Heart right ventricle (tissue), 16 donors: ENCODE data around the gene DOCK2. TPM values are rescaled to one million over a fixed set of nuclear protein-coding genes. Genes with fewer than 3 reads are reported as not detected.

ENCODE experiments used
- ATAC-seq, 8 donors: fragments of 200-7000 bp; cut with Tn5 transposase; one replicate each; pipeline ENCODE4 v1.9.1; 2020; ENCODE audit warnings: mild to moderate bottlenecking in 8 of 8, moderate library complexity in 8 of 8, moderate number of reproducible peaks in 1 of 8
- DNase-seq, 2 donors: peaks; one replicate each; pipeline ENCODE4 v3.0.0-alpha.2; 2020
- H3K27ac ChIP-seq, 10 donors: fragments of 200-600 bp; sonication (generic) in 2 of 10; one replicate each; pipeline versions ENCODE4 v1.5.0 to v1.8.0; 2020 to 2022; ENCODE audit warnings: mild to moderate bottlenecking in 3 of 10
- H3K27me3 ChIP-seq, 7 donors: fragments of 200-600 bp; one replicate each; pipeline ENCODE4 v1.8.0; 2021 to 2022; ENCODE audit warnings: mild to moderate bottlenecking in 2 of 7
- H3K36me3 ChIP-seq, 9 donors: fragments of 200-600 bp; sonication (generic) in 1 of 9; one replicate each; pipeline versions ENCODE4 v1.5.0 to v1.8.0; 2020 to 2022; ENCODE audit warnings: mild to moderate bottlenecking in 2 of 9
- H3K4me1 ChIP-seq, 9 donors: fragments of 200-600 bp; sonication (generic) in 1 of 9; one replicate each; pipeline versions ENCODE4 v1.5.0 to v1.8.0; 2020 to 2022; ENCODE audit warnings: mild to moderate bottlenecking in 4 of 9
- H3K4me3 ChIP-seq, 10 donors: fragments of 200-600 bp; sonication (generic) in 2 of 10; one replicate each; pipeline versions ENCODE4 v1.5.0 to v1.8.0; 2020 to 2022; ENCODE audit warnings: mild to moderate bottlenecking in 7 of 10, moderate library complexity in 2 of 10
- H3K9me3 ChIP-seq, 11 donors: fragments of 200-600 bp in 10 of 11; sonication (generic) in 2 of 11; one replicate each; pipeline versions ENCODE4 v1.5.0 to v1.8.0; 2013 to 2022; ENCODE audit warnings: mild to moderate bottlenecking in 2 of 11, control low read depth in 1 of 11, moderate library complexity in 1 of 11
- CTCF ChIP-seq, 9 donors: fragments of 200-600 bp; sonication (generic) in 2 of 9; IDR thresholded peaks; one replicate each; pipeline versions ENCODE4 v1.5.0 to v1.8.0; 2021 to 2022; ENCODE audit warnings: antibody characterized with exemption in 9 of 9, mild to moderate bottlenecking in 5 of 9, moderate library complexity in 1 of 9
- WGBS, 2 donors: extraction: QIAGEN DNeasy Blood & Tissue Kit; methylation state at CpG; one replicate each; pipeline ENCODE4 v1.1.7; 2013; ENCODE audit warnings: inconsistent platforms in 1 of 2; 5-methylcytosine and 5-hydroxymethylcytosine counted together
- intact Hi-C, 10 donors: fragments of 100-400 bp; cut with DNase I; formaldehyde crosslinking; loops; one replicate each; pipeline versions ENCODE4 v1.11.1 to v1.14.2; 2022
- polyA plus RNA-seq, 2 donors: library from polyadenylated mRNA; stranded (reverse); fragments of 200-250 nt; gene quantifications; one replicate each; pipeline ENCODE4 v1.2.3, GENCODE V29; 2013
- total RNA-seq, 10 donors: library from RNA; stranded (reverse); fragmentation: NEBNext Ultra II Directional in 3 of 10; extraction: Animal tissue kit (Norgen Biotek cat#: 25700) in 3 of 10; gene quantifications; one replicate each; pipeline versions ENCODE4 v1.2.1 to v1.2.4, GENCODE V29; 2021 to 2023
- donor health status: Arrhythmogenic right ventricular cardiomyopathy.
- donor health status: ischemic (EF 13 %, LVEDD 7.1; RV severe dilation, severe dysfunction).
- donor health status: healthy with polysubstance abuse.
- donor health status: DM: no; HTN: yes; CAD: no.
- donor health status: DM: no; HTN: no; CAD: no.
- donor health status: ischemic (EF 25% LVEDD 6.9; RV normal size, moderate dysfunction).
- donor health status: ischemic (EF 25% LVEDD 5.7; RV mildly dilated, moderate dysfunction).
- donor health status: healthy.
- donor health status: DM: yes; HTN: yes; CAD: no.
- donor health status: Ischemic cardiomyopathy.
- donor health status: ischemic (EF 35%, LVEDD 5.7; RV mildly dilated, moderate dysfunction).
- donor health status: nonischemic (EF 11% LVEDD 7.7; RV severe dilation, severe dysfunction).
- donor health status: DM: yes; HTN: yes; CAD: no.
- donor health status: PGD.
- donor health status: ischemic (EF 29% LVEDD 5.4; RV normal size, mild dysfunction).
- donor health status: nonischemic (EF 23%, LVEDD 6.1; RV moderate dilation, normal function).

DOCK2 gene
- total and polyA plus RNA-seq, 12 donors = 1.2 to 24.6 (median 4.2) TPM

GRCh38 chr5:169595172-169595820 is 41.8 kb upstream of the DOCK2 start:
- Histone ChIP-seq H3K36me3 (peaks cover 0 to 99% (median 31%) of the 10 kb centered on the region in 9 donors), H3K4me1 (no peaks in the 10 kb centered on the region), H3K4me3 (no peak overlapping the region), H3K27me3 (no peaks in the 10 kb centered on the region), H3K27ac (no peak overlapping the region), H3K9me3 (no peaks in the 10 kb centered on the region)
- DNase-seq = no peak
- TF ChIP-seq CTCF (IDR thresholded peaks at IDR 0.05) = no peak
- intact Hi-C loops = no loop called here
- 88 to 89% methylated on average over 1 of the region's 1 CpG for WGBS, 2 donors
- no peak for ATAC-seq

GRCh38 chr5:169599451-169599850 is 37.6 kb upstream of the DOCK2 start:
- Histone ChIP-seq H3K27me3 (no peaks in the 10 kb centered on the region), H3K4me3 (no peak overlapping the region), H3K4me1 (no peaks in the 10 kb centered on the region), H3K27ac (no peak overlapping the region), H3K9me3 (no peaks in the 10 kb centered on the region), H3K36me3 (peaks cover 0 to 99% (median 36%) of the 10 kb centered on the region in 9 donors)
- WGBS, 2 donors = 77 to 81% methylated on average over 4 of the region's 4 CpGs
- ATAC-seq (no peak), DNase-seq (no peak)
- intact Hi-C loops = no loop called here
- no peak for TF ChIP-seq CTCF (IDR thresholded peaks at IDR 0.05)

GRCh38 chr5:169602535-169602934 is 34.5 kb upstream of the DOCK2 start:
- Histone ChIP-seq H3K27ac (no peak overlapping the region), H3K27me3 (peaks cover 0 to 4% (median 0%) of the 10 kb centered on the region in 7 donors), H3K4me3 (no peak overlapping the region), H3K36me3 (peaks cover 0 to 79% (median 26%) of the 10 kb centered on the region in 9 donors), H3K4me1 (no peaks in the 10 kb centered on the region), H3K9me3 (no peaks in the 10 kb centered on the region)
- no peak for TF ChIP-seq CTCF (IDR thresholded peaks at IDR 0.05)
- intact Hi-C loops = no loop called here
- DNase-seq (no peak), ATAC-seq (no peak)

- ATAC-seq (no peak), DNase-seq (no peak)
- no peak for TF ChIP-seq CTCF (IDR thresholded peaks at IDR 0.05)
- H3K36me3 ChIP-seq = peaks cover 0 to 42% (median 11%) of the 10 kb centered on the region in 9 donors
- intact Hi-C loops = no loop called here
- H3K4me1 ChIP-seq = no peaks in the 10 kb centered on the region
- peaks cover 0 to 15% (median 0%) of the 10 kb centered on the region in 11 donors for H3K9me3 ChIP-seq
- no peak overlapping the region for H3K4me3 ChIP-seq
- peaks cover 0 to 4% (median 0%) of the 10 kb centered on the region in 7 donors for H3K27me3 ChIP-seq
- 95 to 97% methylated on average over 3 of the region's 3 CpGs for WGBS, 2 donors
- H3K27ac ChIP-seq = no peak overlapping the region
Measured at GRCh38 chr5:169606279-169606678, 30.8 kb upstream of the DOCK2 start.
